Sigmoid colon (tissue), 7 donors: ENCODE measurements around the gene GABBR2. TPM values are rescaled to one million over a fixed set of nuclear protein-coding genes. Genes with fewer than 3 reads are reported as not detected.
"Not testable (repeated sequence)": the region's sequence is repeated elsewhere in the genome, so short reads cannot be mapped to it uniquely, and the experiment has no call there.

Experiments
- DNase-seq: peaks from one replicate; pipeline ENCODE4 v3.0.0-alpha.2; 2019
- H3K27ac ChIP-seq, 4 donors: fragments of 200-600 bp; sonication (generic); one replicate each; pipeline ENCODE4 v1.5.1; 2016 to 2019; ENCODE audit warnings: mild to moderate bottlenecking in 1 of 4
- H3K27me3 ChIP-seq, 3 donors: fragments of 200-600 bp; sonication (generic); one replicate each; pipeline ENCODE4 v1.5.1; 2019; ENCODE audit warnings: mild to moderate bottlenecking in 1 of 3
- H3K36me3 ChIP-seq, 4 donors: fragments of 200-600 bp; sonication (generic); one replicate each; pipeline ENCODE4 v1.5.1; 2016 to 2019
- H3K4me1 ChIP-seq, 4 donors: fragments of 200-600 bp; sonication (generic); one replicate each; pipeline ENCODE4 v1.5.1; 2017 to 2019
- H3K4me3 ChIP-seq, 4 donors: fragments of 200-600 bp; sonication (generic); one replicate each; pipeline ENCODE4 v1.5.1; 2017 to 2019; ENCODE audit warnings: mild to moderate bottlenecking in 2 of 4, moderate library complexity in 1 of 4
- H3K9me3 ChIP-seq, 4 donors: fragments of 200-600 bp in 3 of 4; sonication (generic) in 3 of 4; one replicate each; pipeline versions ENCODE4 v1.5.1 to v1.6.1; 2013 to 2019
- CTCF ChIP-seq, 4 experiments: fragments of 450-650 bp in 3 of 4; fragments of 200-600 bp in 1 of 4; IDR thresholded peaks; one replicate each; pipeline ENCODE4 v1.5.1; 2016 to 2019; ENCODE audit warnings: antibody characterized with exemption in 4 of 4, mild to moderate bottlenecking in 3 of 4, moderate library complexity in 2 of 4
- EP300 ChIP-seq, 4 donors: sonication (generic); formaldehyde crosslinking; IDR thresholded peaks; one replicate each; pipeline ENCODE4 v1.6.1; 2017; ENCODE audit warnings: antibody characterized with exemption in 4 of 4
- POLR2A ChIP-seq, 2 donors: fragments of 450-650 bp; IDR thresholded peaks; one replicate each; pipeline ENCODE4 v1.6.1; 2016; ENCODE audit warnings: antibody characterized with exemption in 2 of 2, mild to moderate bottlenecking in 2 of 2, moderate library complexity in 2 of 2
- POLR2AphosphoS5 ChIP-seq, 4 donors: sonication (generic); formaldehyde crosslinking; IDR thresholded peaks; one replicate each; pipeline ENCODE4 v1.6.1; 2017; ENCODE audit warnings: antibody characterized with exemption in 4 of 4
- WGBS, 2 donors: extraction: QIAGEN DNeasy Blood & Tissue Kit; methylation state at CpG; one replicate each; pipeline ENCODE4 v1.1.7; 2013; 5-methylcytosine and 5-hydroxymethylcytosine counted together
- intact Hi-C: fragments of 100-400 bp; cut with DNase I; formaldehyde crosslinking; loops from one replicate; pipeline ENCODE4 v1.15.1; 2023
- polyA plus RNA-seq, 3 donors: library from polyadenylated mRNA; stranded (reverse); fragments of 200-250 nt; gene quantifications; one replicate each; pipeline ENCODE4 v1.2.3, GENCODE V29; 2013
- total RNA-seq, 4 donors: library from RNA; depleted of rRNA; stranded (reverse); fragments of >200 nt; gene quantifications; one replicate each; pipeline ENCODE4 v1.1.0, GENCODE V29; 2016
- donor health status: healthy with polysubstance abuse.
- donor health status: Bipolar disorder and iron deficiency.
- donor health status: healthy.

Gene GABBR2
- total and polyA plus RNA-seq, 7 donors = under 0.01 to 0.04 (median under 0.01) TPM; not detected in 4

- WGBS, 2 donors = 40 to 58% methylated on average over 1 of the region's 1 CpG
- no peak for DNase-seq
- H3K27ac ChIP-seq = peak overlapping the region in 2 of 4 donors; percentile 4 to 19
- H3K9me3 ChIP-seq = no peaks in the 10 kb centered on the region
- TF ChIP-seq POLR2AphosphoS5 (IDR thresholded peaks at IDR 0.05) (no peak), EP300 (IDR thresholded peaks at IDR 0.05) (no peak), POLR2A (IDR thresholded peaks at IDR 0.05) (no peak), CTCF (IDR thresholded peaks at IDR 0.05) (no peak)
- no peaks in the 10 kb centered on the region for H3K36me3 ChIP-seq
- H3K4me3 ChIP-seq = no peak overlapping the region
- intact Hi-C loops = no loop called here
- no peaks in the 10 kb centered on the region for H3K27me3 ChIP-seq
- H3K4me1 ChIP-seq = peaks cover 0 to 32% (median 20%) of the 10 kb centered on the region in 4 donors
Measured at GRCh38 chr9:98658951-98659351, 49.8 kb downstream of the GABBR2 start.

DNA sequence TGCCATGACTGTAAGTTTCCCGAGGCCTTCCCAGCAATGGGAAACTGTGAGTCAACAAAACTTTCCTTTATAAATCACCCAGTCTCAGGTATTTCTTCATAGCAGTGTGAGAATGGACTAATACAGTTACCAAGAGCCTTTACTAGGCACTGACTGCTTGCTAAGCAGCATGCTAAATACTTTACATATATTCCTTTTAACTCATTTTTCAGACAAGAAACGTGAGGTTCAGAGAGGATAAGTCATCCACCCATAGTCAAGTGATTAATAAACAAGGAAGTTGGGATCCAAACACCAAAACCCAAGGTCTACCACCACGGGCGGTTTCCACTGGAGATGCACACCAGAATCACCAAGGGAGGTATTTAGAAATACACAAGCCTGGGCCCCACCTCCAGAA is 50.8 kb downstream of the GABBR2 start:
- Histone ChIP-seq H3K4me3 (no peak overlapping the region), H3K27ac (no peak overlapping the region), H3K36me3 (no peaks in the 10 kb centered on the region), H3K9me3 (no peaks in the 10 kb centered on the region), H3K4me1 (peaks cover 0 to 32% (median 20%) of the 10 kb centered on the region in 4 donors), H3K27me3 (no peaks in the 10 kb centered on the region)
- intact Hi-C loops = no loop called here
- 57 to 76% methylated on average over 4 of the region's 4 CpGs for WGBS, 2 donors
- DNase-seq = no peak
- TF ChIP-seq POLR2AphosphoS5 (IDR thresholded peaks at IDR 0.05) = no peak

DNA sequence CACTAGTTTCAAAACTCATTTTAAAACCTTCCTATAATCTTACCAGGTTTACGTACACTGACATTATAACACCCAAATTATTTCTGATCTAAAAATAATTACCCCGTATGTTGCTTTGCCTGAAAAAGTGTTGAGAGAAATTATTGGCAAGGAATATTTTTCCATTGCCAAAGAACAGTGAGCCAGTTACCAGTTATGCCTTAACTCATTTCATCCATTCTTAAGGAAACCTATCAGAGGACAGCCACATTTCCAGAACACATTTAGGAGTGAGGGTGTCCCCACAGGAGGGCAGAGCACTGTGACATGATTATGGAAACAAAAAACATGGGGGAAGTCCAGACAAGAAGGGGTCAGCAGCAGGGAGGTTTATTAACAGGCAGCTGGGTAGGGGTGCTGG is 52.2 kb downstream of the GABBR2 start:
- Histone ChIP-seq H3K36me3 (no peaks in the 10 kb centered on the region), H3K4me3 (no peak overlapping the region), H3K9me3 (no peaks in the 10 kb centered on the region), H3K4me1 (peaks cover 0 to 32% (median 20%) of the 10 kb centered on the region in 4 donors), H3K27me3 (no peaks in the 10 kb centered on the region), H3K27ac (no peak overlapping the region)
- intact Hi-C loops = no loop called here
- 86 to 88% methylated on average over 2 of the region's 2 CpGs for WGBS, 2 donors
- no peak for DNase-seq
- TF ChIP-seq POLR2A (IDR thresholded peaks at IDR 0.05) (no peak), POLR2AphosphoS5 (IDR thresholded peaks at IDR 0.05) (no peak), EP300 (IDR thresholded peaks at IDR 0.05) (no peak), CTCF (IDR thresholded peaks at IDR 0.05) (no peak)

GRCh38 chr9:98655428-98655827 is 53.3 kb downstream of the GABBR2 start:
- H3K27ac ChIP-seq, DNase-seq, intact Hi-C loops, H3K4me3 ChIP-seq, H3K9me3 ChIP-seq, H3K36me3 ChIP-seq, H3K27me3 ChIP-seq: not testable (repeated sequence)
- 90 to 91% methylated on average over 2 to 3 of the region's 3 CpGs for WGBS, 2 donors
- H3K4me1 ChIP-seq = peaks cover 0 to 32% (median 20%) of the 10 kb centered on the region in 4 donors

DNA sequence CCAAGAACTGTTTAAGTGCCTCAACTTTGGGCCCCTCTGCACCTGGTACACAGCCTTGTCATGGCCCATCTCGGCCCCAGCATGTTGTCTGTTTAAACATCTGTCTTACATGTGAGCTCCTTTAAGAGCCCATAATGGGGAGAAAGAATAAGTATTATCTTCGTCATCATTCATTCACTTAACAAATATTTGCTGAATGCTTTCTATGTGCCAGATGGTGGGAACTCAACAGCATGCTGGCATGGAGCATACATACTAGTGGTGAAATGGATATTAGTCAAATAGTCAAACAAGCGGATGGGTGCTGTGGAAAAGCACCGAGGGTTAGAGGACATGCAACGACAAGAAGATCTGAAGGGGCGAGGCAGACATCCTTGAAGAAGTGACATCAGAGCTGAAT is 54.5 kb downstream of the GABBR2 start:
- no peaks in the 10 kb centered on the region for H3K36me3 ChIP-seq
- peaks cover 0 to 32% (median 20%) of the 10 kb centered on the region in 4 donors for H3K4me1 ChIP-seq
- no peak for DNase-seq
- H3K27ac ChIP-seq = no peak overlapping the region
- H3K27me3 ChIP-seq = no peaks in the 10 kb centered on the region
- H3K9me3 ChIP-seq = no peaks in the 10 kb centered on the region
- intact Hi-C loops = no loop called here
- no peak for TF ChIP-seq EP300 (IDR thresholded peaks at IDR 0.05)
- TF ChIP-seq CTCF (IDR thresholded peaks at IDR 0.05) = no peak
- TF ChIP-seq POLR2A (IDR thresholded peaks at IDR 0.05) = no peak
- TF ChIP-seq POLR2AphosphoS5 (IDR thresholded peaks at IDR 0.05) = no peak
- WGBS, 2 donors = 82 to 88% methylated on average over 6 of the region's 6 CpGs
- no peak overlapping the region for H3K4me3 ChIP-seq

- H3K36me3 ChIP-seq = no peaks in the 10 kb centered on the region
- no peak overlapping the region for H3K4me3 ChIP-seq
- H3K9me3 ChIP-seq = no peaks in the 10 kb centered on the region
- DNase-seq = no peak
- no peak for TF ChIP-seq POLR2AphosphoS5 (IDR thresholded peaks at IDR 0.05)
- TF ChIP-seq CTCF (IDR thresholded peaks at IDR 0.05) = no peak
- no peak for TF ChIP-seq POLR2A (IDR thresholded peaks at IDR 0.05)
- no peak for TF ChIP-seq EP300 (IDR thresholded peaks at IDR 0.05)
- H3K27me3 ChIP-seq = no peaks in the 10 kb centered on the region
- WGBS, 2 donors = 82 to 87% methylated on average over 2 of the region's 2 CpGs
- intact Hi-C loops = no loop called here
- peaks cover 0 to 19% (median 11%) of the 10 kb centered on the region in 4 donors for H3K4me1 ChIP-seq
- no peak overlapping the region for H3K27ac ChIP-seq
Measured at GRCh38 chr9:98652741-98653140, 56.0 kb downstream of the GABBR2 start.
